ENCODE results near the gene QPCT. TPM values are rescaled to one million over a fixed set of nuclear protein-coding genes. Genes with fewer than 3 reads are reported as not detected.

QPCT gene
- polyA plus RNA-seq, 1 donor, result 9.1 TPM

Other genes with a start within 250 kb of the QPCT start
- 28.6 TPM for gene EIF2AK2, start 187.7 kb upstream of the QPCT start, polyA plus RNA-seq
- gene SULT6B1, start 156.0 kb upstream of the QPCT start, polyA plus RNA-seq, result not detected
- gene CEBPZOS, start 148.1 kb upstream of the QPCT start, polyA plus RNA-seq, result 49.9 TPM
- 49.3 TPM for gene CEBPZ, start 113.0 kb upstream of the QPCT start, polyA plus RNA-seq
- gene NDUFAF7, start 113.0 kb upstream of the QPCT start, polyA plus RNA-seq, result 16.9 TPM
- gene PRKD3, start 19.8 kb upstream of the QPCT start, polyA plus RNA-seq, result 17.2 TPM